GM12878 (cell line): ENCODE results near the gene CGA. TPM values are rescaled to one million over a fixed set of nuclear protein-coding genes. Genes with fewer than 3 reads are reported as not detected.

ENCODE experiments used
- FOXK2 ChIP-seq: fragments of 450-650 bp; IDR thresholded peaks from 2 replicates; pipeline ENCODE4 v1.6.1; 2017; ENCODE audit warnings: mild to moderate bottlenecking, moderate library complexity
- JUND ChIP-seq: IDR thresholded peaks from 2 replicates; pipeline ENCODE4 v1.6.1; 2012; ENCODE audit warnings: low read depth, mild to moderate bottlenecking, low read length, improper control_type of control experiment, moderate library complexity
- NFIC ChIP-seq: IDR thresholded peaks from 2 replicates; pipeline ENCODE4 v1.6.1; 2012; ENCODE audit warnings: low read depth, mild to moderate bottlenecking, inconsistent platforms, low read length, moderate library complexity
- RELA ChIP-seq: fragments of 450-650 bp; IDR thresholded peaks from 2 replicates; pipeline ENCODE4 v1.8.0; 2014; ENCODE audit warnings: borderline replicate concordance; ENCODE audit not compliant: partially characterized antibody
- SMC3 ChIP-seq: IDR thresholded peaks from 2 replicates; pipeline ENCODE4 v1.6.1; 2011; ENCODE audit warnings: low read length, improper control_type of control experiment, borderline replicate concordance
- SPI1 ChIP-seq: IDR thresholded peaks from 2 replicates; pipeline ENCODE4 v1.6.1; 2011; ENCODE audit warnings: low read depth, mild to moderate bottlenecking, low read length, moderate library complexity, borderline replicate concordance; ENCODE audit not compliant: insufficient read depth
- SREBF2 ChIP-seq: IDR thresholded peaks from 2 replicates; pipeline ENCODE4 v1.6.1; 2012; ENCODE audit warnings: mild to moderate bottlenecking, low read length
- TCF7 ChIP-seq: IDR thresholded peaks from 2 replicates; pipeline ENCODE4 v1.6.1; 2014; ENCODE audit warnings: antibody characterized with exemption, borderline replicate concordance
- ZNF274 ChIP-seq: IDR thresholded peaks from one replicate; pipeline ENCODE4 v1.8.0; 2011; ENCODE audit not compliant: insufficient read length, insufficient read depth
- polyA plus RNA-seq, 11 experiments: library from polyadenylated mRNA; depleted of rRNA in 4 of 11; unstranded in 6 of 11; stranded (reverse) in 5 of 11; fragments of >200 nt; fragmentation: Nextera tagmentation in 4 of 11; fragmentation: Illumina TruSeq in 1 of 11; extraction: Ambion mirVana in 4 of 11; extraction: Trizol in 1 of 11; gene quantifications; 1 replicate in 1 of 11; 2 replicates in 10 of 11; pipeline versions ENCODE4 v1.2.1 to v1.2.3, GENCODE V29; 2011 to 2016; ENCODE audit warnings: inconsistent platforms in 2 of 11, missing spikeins in 2 of 11, low read depth in 1 of 11
- total RNA-seq, 4 experiments: library from RNA; depleted of rRNA in 3 of 4; stranded (reverse); fragments of >200 nt in 3 of 4; fragmentation: Illumina TruSeq in 1 of 4; extraction: Trizol in 1 of 4; gene quantifications; 2 replicates each; pipeline versions ENCODE4 v1.2.1 to v1.2.3, GENCODE V29; 2013 to 2021
- TF ChIP-seq, protein P1 (sequence below): fragments of 450-650 bp; IDR thresholded peaks from 2 replicates; pipeline ENCODE4 v1.6.1; 2017; ENCODE audit warnings: antibody characterized with exemption, mild to moderate bottlenecking, moderate library complexity
- TF ChIP-seq, protein P2 (sequence below): fragments of 450-650 bp; IDR thresholded peaks from 2 replicates; pipeline ENCODE4 v1.6.1; 2017; ENCODE audit warnings: mild to moderate bottlenecking, low read depth, inconsistent platforms; ENCODE audit not compliant: poor library complexity, severe bottlenecking

The CGA gene
- total and polyA plus RNA-seq, 10 of the 15 experiments (the other 5 are each of a cell fraction or from before 2014, with no cell fraction given) = 0.10 to 0.27 (median 0.12) TPM; not detected in 6

DNA sequence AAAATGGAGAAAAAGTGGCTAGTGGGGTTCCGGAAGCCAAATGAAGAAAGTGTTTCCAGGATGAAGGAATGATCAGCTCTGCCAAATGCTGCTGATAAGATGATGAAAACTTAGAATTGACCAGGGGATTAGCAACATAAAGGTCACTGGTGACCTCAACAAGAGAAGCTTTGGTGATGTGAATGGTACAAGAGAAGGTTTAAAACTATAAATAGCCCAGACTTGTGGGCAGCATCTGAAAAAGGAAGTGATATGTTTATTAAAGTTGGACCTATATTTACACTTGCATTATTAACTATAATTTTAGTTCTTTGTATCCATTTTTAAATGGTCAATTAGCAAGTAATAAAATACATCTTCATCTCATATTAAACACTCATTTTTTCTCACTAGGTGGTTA lies 45.1 kb downstream of the CGA start (continued):
- no peak for TF ChIP-seq TCF7
- TF ChIP-seq, protein P1, sequence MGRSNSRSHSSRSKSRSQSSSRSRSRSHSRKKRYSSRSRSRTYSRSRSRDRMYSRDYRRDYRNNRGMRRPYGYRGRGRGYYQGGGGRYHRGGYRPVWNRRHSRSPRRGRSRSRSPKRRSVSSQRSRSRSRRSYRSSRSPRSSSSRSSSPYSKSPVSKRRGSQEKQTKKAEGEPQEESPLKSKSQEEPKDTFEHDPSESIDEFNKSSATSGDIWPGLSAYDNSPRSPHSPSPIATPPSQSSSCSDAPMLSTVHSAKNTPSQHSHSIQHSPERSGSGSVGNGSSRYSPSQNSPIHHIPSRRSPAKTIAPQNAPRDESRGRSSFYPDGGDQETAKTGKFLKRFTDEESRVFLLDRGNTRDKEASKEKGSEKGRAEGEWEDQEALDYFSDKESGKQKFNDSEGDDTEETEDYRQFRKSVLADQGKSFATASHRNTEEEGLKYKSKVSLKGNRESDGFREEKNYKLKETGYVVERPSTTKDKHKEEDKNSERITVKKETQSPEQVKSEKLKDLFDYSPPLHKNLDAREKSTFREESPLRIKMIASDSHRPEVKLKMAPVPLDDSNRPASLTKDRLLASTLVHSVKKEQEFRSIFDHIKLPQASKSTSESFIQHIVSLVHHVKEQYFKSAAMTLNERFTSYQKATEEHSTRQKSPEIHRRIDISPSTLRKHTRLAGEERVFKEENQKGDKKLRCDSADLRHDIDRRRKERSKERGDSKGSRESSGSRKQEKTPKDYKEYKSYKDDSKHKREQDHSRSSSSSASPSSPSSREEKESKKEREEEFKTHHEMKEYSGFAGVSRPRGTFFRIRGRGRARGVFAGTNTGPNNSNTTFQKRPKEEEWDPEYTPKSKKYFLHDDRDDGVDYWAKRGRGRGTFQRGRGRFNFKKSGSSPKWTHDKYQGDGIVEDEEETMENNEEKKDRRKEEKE = no peak
- TF ChIP-seq FOXK2 = no peak
- TF ChIP-seq, protein P2, sequence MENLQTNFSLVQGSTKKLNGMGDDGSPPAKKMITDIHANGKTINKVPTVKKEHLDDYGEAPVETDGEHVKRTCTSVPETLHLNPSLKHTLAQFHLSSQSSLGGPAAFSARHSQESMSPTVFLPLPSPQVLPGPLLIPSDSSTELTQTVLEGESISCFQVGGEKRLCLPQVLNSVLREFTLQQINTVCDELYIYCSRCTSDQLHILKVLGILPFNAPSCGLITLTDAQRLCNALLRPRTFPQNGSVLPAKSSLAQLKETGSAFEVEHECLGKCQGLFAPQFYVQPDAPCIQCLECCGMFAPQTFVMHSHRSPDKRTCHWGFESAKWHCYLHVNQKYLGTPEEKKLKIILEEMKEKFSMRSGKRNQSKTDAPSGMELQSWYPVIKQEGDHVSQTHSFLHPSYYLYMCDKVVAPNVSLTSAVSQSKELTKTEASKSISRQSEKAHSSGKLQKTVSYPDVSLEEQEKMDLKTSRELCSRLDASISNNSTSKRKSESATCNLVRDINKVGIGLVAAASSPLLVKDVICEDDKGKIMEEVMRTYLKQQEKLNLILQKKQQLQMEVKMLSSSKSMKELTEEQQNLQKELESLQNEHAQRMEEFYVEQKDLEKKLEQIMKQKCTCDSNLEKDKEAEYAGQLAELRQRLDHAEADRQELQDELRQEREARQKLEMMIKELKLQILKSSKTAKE = no peak
- TF ChIP-seq JUND = no peak
- no peak for TF ChIP-seq NFIC
- TF ChIP-seq ZNF274 = no peak
- no peak for TF ChIP-seq SPI1
- TF ChIP-seq RELA = no peak
- TF ChIP-seq SREBF2 = no peak
- TF ChIP-seq SMC3 = no peak
